Lower leg skin (tissue), 3 donors: ENCODE data around the gene MAD1L1.

Experiments
- POLR2A ChIP-seq, 2 donors: fragments of 450-650 bp; IDR thresholded peaks; one replicate each; pipeline ENCODE4 v1.6.1; 2016 to 2017; ENCODE audit warnings: antibody characterized with exemption in 2 of 2, mild to moderate bottlenecking in 1 of 2, moderate library complexity in 1 of 2
- TF ChIP-seq, protein P1 (sequence below), 3 donors: fragments of 450-650 bp; IDR thresholded peaks; one replicate each; pipeline ENCODE4 v1.5.1; 2016; ENCODE audit warnings: antibody characterized with exemption in 3 of 3, mild to moderate bottlenecking in 3 of 3, moderate library complexity in 2 of 3

DNA sequence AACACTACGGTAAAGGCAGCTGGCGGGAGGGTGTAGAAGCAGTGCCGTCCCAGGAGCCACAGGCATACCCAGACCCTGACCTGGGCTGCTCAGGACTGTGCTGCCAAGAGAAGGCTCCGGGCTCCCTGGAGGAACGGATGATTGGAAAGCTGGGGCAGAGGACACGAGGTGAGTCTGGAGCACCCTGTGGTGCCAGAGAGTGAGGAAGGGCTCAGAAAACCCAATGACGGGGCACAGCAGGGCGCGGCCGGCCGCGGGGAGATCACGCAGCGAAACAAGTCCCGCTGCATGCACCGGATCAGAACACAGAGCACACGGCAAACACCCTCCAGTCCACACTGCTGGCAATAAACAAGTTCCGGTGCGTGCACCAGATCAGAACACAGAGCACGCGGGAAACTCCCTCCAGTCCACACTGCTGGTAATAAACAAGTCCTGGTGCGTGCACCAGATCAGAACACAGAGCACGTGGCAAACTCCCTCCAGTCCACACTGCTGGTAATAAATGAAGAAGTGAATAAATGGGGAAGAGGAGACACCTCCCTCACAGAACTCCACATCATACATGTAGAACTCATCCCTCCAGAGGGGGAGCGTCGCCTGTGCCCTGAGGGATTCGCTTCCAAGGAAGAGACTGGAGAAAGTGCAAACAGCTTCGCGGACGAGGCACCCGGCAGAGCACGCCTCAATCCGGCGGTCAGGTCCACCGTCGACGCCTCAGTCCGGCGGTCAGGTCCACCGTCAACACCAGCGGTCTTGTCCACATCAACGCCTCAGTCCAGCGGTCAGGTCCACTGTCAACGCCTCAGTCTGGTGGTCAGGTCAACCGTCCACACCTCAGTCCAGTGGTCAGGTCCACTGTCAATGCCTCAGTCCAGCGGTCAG is 265.0 kb downstream of the MAD1L1 start:
- TF ChIP-seq, protein P1, sequence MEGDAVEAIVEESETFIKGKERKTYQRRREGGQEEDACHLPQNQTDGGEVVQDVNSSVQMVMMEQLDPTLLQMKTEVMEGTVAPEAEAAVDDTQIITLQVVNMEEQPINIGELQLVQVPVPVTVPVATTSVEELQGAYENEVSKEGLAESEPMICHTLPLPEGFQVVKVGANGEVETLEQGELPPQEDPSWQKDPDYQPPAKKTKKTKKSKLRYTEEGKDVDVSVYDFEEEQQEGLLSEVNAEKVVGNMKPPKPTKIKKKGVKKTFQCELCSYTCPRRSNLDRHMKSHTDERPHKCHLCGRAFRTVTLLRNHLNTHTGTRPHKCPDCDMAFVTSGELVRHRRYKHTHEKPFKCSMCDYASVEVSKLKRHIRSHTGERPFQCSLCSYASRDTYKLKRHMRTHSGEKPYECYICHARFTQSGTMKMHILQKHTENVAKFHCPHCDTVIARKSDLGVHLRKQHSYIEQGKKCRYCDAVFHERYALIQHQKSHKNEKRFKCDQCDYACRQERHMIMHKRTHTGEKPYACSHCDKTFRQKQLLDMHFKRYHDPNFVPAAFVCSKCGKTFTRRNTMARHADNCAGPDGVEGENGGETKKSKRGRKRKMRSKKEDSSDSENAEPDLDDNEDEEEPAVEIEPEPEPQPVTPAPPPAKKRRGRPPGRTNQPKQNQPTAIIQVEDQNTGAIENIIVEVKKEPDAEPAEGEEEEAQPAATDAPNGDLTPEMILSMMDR (IDR thresholded peaks at IDR 0.05): no peak
- no peak for TF ChIP-seq POLR2A (IDR thresholded peaks at IDR 0.05)
